SK-N-SH treated with all-trans-retinoic acid at 6 μM for 48 hours (cell line): Measurements from ENCODE around the gene CGNL1.

ENCODE experiments used
- ATAC-seq: fragments of 200-7000 bp; cut with Tn5 transposase; 3 replicates; pipeline ENCODE4 v1.9.1; 2020; ENCODE audit warnings: mild to moderate bottlenecking, moderate library complexity
- ARNTL ChIP-seq: fragments of 450-650 bp; formaldehyde crosslinking; IDR thresholded peaks from 2 replicates; pipeline ENCODE4 v1.5.0; 2020; ENCODE audit warnings: low read depth, mild to moderate bottlenecking, moderate library complexity, borderline replicate concordance
- BACH2 ChIP-seq: fragments of 250-450 bp; sonication (Bioruptor Pico); IDR thresholded peaks from 2 replicates; pipeline ENCODE4 v1.9.0; 2021; ENCODE audit warnings: mild to moderate bottlenecking, borderline replicate concordance
- CSDC2 ChIP-seq: fragments of 250-450 bp; sonication (Bioruptor Pico); IDR thresholded peaks from 2 replicates; pipeline ENCODE4 v1.5.0; 2020; ENCODE audit warnings: mild to moderate bottlenecking, moderate library complexity
- CSRNP3 ChIP-seq: fragments of 250-450 bp; sonication (Bioruptor Pico); IDR thresholded peaks from 2 replicates; pipeline ENCODE4 v1.5.1; 2021; ENCODE audit warnings: mild to moderate bottlenecking, moderate library complexity
- ESRRG ChIP-seq: fragments of 250-450 bp; sonication (Bioruptor Pico); IDR thresholded peaks from 2 replicates; pipeline ENCODE4 v1.6.1; 2021; ENCODE audit warnings: mild to moderate bottlenecking
- GLIS3 ChIP-seq: fragments of 250-450 bp; sonication (Bioruptor Pico); IDR thresholded peaks from 2 replicates; pipeline ENCODE4 v1.5.0; 2020; ENCODE audit warnings: mild to moderate bottlenecking, moderate library complexity
- ISL1 ChIP-seq: fragments of 250-450 bp; sonication (Bioruptor Pico); IDR thresholded peaks from 2 replicates; pipeline ENCODE4 v2.1.2; 2022; ENCODE audit warnings: mild to moderate bottlenecking, moderate library complexity
- OSR1 ChIP-seq: fragments of 250-450 bp; sonication (Bioruptor Pico); IDR thresholded peaks from 2 replicates; pipeline ENCODE4 v1.8.0; 2022; ENCODE audit warnings: moderate library complexity, mild to moderate bottlenecking, inconsistent platforms
- PPARA ChIP-seq: fragments of 250-450 bp; sonication (Bioruptor Pico); IDR thresholded peaks from 2 replicates; pipeline ENCODE4 v1.5.0; 2020; ENCODE audit warnings: mild to moderate bottlenecking, borderline replicate concordance
- RARB ChIP-seq: fragments of 250-450 bp; sonication (Bioruptor Pico); IDR thresholded peaks from 2 replicates; pipeline ENCODE4 v1.8.0; 2021; ENCODE audit warnings: mild to moderate bottlenecking, moderate library complexity
- SNAI2 ChIP-seq: fragments of 250-450 bp; sonication (Bioruptor Pico); IDR thresholded peaks from 2 replicates; pipeline ENCODE4 v1.5.0; 2020; ENCODE audit warnings: mild to moderate bottlenecking, moderate library complexity
- TCF4 ChIP-seq: fragments of 250-450 bp; sonication (Bioruptor Pico); IDR thresholded peaks from 2 replicates; pipeline ENCODE4 v1.8.0; 2021; ENCODE audit warnings: mild to moderate bottlenecking, moderate library complexity, borderline replicate concordance
- ZC3H10 ChIP-seq: fragments of 250-450 bp; sonication (Bioruptor Pico); IDR thresholded peaks from 2 replicates; pipeline ENCODE4 v1.5.1; 2021; ENCODE audit warnings: mild to moderate bottlenecking, moderate library complexity
- ZFP3 ChIP-seq: fragments of 250-450 bp; sonication (Bioruptor Pico); IDR thresholded peaks from 2 replicates; pipeline ENCODE4 v1.5.0; 2020; ENCODE audit warnings: mild to moderate bottlenecking, moderate library complexity
- ZFP30 ChIP-seq: fragments of 450-650 bp; formaldehyde crosslinking; IDR thresholded peaks from 2 replicates; pipeline ENCODE4 v1.5.0; 2022; ENCODE audit warnings: mild to moderate bottlenecking, moderate library complexity
- ZNF565 ChIP-seq: fragments of 450-650 bp; formaldehyde crosslinking; conservative IDR thresholded peaks from 2 replicates; pipeline ENCODE4 v1.5.0; 2020; ENCODE audit warnings: low read depth, mild to moderate bottlenecking, moderate library complexity
- ZNF70 ChIP-seq: fragments of 450-650 bp; formaldehyde crosslinking; IDR thresholded peaks from 2 replicates; pipeline ENCODE4 v1.5.0; 2020; ENCODE audit warnings: mild to moderate bottlenecking, moderate library complexity
- ZNF8 ChIP-seq: fragments of 450-650 bp; formaldehyde crosslinking; IDR thresholded peaks from 2 replicates; pipeline ENCODE4 v1.5.0; 2020; ENCODE audit warnings: mild to moderate bottlenecking, moderate library complexity
- TF ChIP-seq, protein P1 (sequence below): fragments of 250-450 bp; sonication (Bioruptor Pico); IDR thresholded peaks from 2 replicates; pipeline ENCODE4 v1.8.0; 2020; ENCODE audit warnings: mild to moderate bottlenecking, moderate library complexity, borderline replicate concordance
- TF ChIP-seq, protein P2 (sequence below): fragments of 250-450 bp; sonication (Bioruptor Pico); IDR thresholded peaks from 2 replicates; pipeline ENCODE4 v1.5.1; 2020; ENCODE audit warnings: low read depth, mild to moderate bottlenecking, moderate library complexity
- TF ChIP-seq, protein P3 (sequence below): fragments of 250-450 bp; sonication (Bioruptor Pico); IDR thresholded peaks from 2 replicates; pipeline ENCODE4 v1.8.0; 2021; ENCODE audit warnings: low read depth, mild to moderate bottlenecking, moderate library complexity, borderline replicate concordance
- TF ChIP-seq, protein P4 (sequence below): fragments of 250-450 bp; sonication (Bioruptor Pico); IDR thresholded peaks from 2 replicates; pipeline ENCODE4 v1.5.0; 2020; ENCODE audit warnings: mild to moderate bottlenecking, moderate library complexity

Gene CGNL1

DNA sequence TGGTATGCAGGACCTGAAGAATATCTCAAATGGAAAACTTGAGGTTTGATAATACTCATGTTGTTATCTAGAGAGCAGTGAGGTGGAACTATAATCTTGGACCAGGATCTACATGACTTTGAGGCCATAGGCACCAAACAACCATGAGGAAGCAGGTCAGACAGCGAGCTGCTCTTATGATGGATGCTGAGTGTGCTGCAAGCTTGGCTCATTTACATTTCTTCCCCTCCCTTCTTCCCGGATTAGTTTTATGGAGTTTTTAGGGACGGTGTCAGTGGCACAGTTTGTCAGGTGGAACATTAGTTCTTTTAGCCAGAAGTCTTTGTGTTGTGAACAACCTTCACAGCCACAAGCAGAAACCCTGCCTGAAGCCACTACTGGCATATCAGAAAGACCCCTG, 207.4 kb downstream of the CGNL1 start:
- TF ChIP-seq ZFP30 (CRISPR knock-in tag) (no peak), SNAI2 (CRISPR knock-in tag) (no peak), GLIS3 (CRISPR knock-in tag) (no peak), ZNF565 (no peak), ZFP3 (CRISPR knock-in tag) (no peak), ZC3H10 (CRISPR knock-in tag) (no peak), OSR1 (no peak), RARB (no peak), CSRNP3 (no peak), TCF4 (CRISPR knock-in tag) (no peak)
- TF ChIP-seq, protein P1, sequence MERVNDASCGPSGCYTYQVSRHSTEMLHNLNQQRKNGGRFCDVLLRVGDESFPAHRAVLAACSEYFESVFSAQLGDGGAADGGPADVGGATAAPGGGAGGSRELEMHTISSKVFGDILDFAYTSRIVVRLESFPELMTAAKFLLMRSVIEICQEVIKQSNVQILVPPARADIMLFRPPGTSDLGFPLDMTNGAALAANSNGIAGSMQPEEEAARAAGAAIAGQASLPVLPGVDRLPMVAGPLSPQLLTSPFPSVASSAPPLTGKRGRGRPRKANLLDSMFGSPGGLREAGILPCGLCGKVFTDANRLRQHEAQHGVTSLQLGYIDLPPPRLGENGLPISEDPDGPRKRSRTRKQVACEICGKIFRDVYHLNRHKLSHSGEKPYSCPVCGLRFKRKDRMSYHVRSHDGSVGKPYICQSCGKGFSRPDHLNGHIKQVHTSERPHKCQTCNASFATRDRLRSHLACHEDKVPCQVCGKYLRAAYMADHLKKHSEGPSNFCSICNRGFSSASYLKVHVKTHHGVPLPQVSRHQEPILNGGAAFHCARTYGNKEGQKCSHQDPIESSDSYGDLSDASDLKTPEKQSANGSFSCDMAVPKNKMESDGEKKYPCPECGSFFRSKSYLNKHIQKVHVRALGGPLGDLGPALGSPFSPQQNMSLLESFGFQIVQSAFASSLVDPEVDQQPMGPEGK, result no peak
- TF ChIP-seq, protein P2, sequence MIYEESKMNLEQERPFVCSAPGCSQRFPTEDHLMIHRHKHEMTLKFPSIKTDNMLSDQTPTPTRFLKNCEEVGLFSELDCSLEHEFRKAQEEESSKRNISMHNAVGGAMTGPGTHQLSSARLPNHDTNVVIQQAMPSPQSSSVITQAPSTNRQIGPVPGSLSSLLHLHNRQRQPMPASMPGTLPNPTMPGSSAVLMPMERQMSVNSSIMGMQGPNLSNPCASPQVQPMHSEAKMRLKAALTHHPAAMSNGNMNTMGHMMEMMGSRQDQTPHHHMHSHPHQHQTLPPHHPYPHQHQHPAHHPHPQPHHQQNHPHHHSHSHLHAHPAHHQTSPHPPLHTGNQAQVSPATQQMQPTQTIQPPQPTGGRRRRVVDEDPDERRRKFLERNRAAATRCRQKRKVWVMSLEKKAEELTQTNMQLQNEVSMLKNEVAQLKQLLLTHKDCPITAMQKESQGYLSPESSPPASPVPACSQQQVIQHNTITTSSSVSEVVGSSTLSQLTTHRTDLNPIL (CRISPR knock-in tag), result no peak
- TF ChIP-seq, protein P3, sequence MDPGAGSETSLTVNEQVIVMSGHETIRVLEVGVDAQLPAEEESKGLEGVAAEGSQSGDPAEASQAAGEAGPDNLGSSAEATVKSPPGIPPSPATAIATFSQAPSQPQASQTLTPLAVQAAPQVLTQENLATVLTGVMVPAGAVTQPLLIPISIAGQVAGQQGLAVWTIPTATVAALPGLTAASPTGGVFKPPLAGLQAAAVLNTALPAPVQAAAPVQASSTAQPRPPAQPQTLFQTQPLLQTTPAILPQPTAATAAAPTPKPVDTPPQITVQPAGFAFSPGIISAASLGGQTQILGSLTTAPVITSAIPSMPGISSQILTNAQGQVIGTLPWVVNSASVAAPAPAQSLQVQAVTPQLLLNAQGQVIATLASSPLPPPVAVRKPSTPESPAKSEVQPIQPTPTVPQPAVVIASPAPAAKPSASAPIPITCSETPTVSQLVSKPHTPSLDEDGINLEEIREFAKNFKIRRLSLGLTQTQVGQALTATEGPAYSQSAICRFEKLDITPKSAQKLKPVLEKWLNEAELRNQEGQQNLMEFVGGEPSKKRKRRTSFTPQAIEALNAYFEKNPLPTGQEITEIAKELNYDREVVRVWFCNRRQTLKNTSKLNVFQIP (CRISPR knock-in tag), result no peak
- no peak for ATAC-seq

GRCh38 chr15:57586661-57587424, 210.5 kb downstream of the CGNL1 start:
- no peak for ATAC-seq
- TF ChIP-seq, protein P2 (CRISPR knock-in tag), result no peak
- no peak for TF ChIP-seq SNAI2 (CRISPR knock-in tag)

GRCh38 chr15:57589281-57589680, 213.0 kb downstream of the CGNL1 start:
- ATAC-seq, result no peak
- TF ChIP-seq BACH2 (CRISPR knock-in tag) (no peak), GLIS3 (CRISPR knock-in tag) (no peak), CSRNP3 (no peak), OSR1 (no peak), ZFP30 (CRISPR knock-in tag) (no peak), ZNF8 (no peak), RARB (no peak), ZNF565 (no peak), PPARA (CRISPR knock-in tag) (no peak), ISL1 (no peak), ESRRG (CRISPR knock-in tag) (no peak), ZNF70 (no peak), CSDC2 (CRISPR knock-in tag) (no peak), ARNTL (CRISPR knock-in tag) (no peak)
- TF ChIP-seq, protein P1, result no peak
- TF ChIP-seq, protein P4, sequence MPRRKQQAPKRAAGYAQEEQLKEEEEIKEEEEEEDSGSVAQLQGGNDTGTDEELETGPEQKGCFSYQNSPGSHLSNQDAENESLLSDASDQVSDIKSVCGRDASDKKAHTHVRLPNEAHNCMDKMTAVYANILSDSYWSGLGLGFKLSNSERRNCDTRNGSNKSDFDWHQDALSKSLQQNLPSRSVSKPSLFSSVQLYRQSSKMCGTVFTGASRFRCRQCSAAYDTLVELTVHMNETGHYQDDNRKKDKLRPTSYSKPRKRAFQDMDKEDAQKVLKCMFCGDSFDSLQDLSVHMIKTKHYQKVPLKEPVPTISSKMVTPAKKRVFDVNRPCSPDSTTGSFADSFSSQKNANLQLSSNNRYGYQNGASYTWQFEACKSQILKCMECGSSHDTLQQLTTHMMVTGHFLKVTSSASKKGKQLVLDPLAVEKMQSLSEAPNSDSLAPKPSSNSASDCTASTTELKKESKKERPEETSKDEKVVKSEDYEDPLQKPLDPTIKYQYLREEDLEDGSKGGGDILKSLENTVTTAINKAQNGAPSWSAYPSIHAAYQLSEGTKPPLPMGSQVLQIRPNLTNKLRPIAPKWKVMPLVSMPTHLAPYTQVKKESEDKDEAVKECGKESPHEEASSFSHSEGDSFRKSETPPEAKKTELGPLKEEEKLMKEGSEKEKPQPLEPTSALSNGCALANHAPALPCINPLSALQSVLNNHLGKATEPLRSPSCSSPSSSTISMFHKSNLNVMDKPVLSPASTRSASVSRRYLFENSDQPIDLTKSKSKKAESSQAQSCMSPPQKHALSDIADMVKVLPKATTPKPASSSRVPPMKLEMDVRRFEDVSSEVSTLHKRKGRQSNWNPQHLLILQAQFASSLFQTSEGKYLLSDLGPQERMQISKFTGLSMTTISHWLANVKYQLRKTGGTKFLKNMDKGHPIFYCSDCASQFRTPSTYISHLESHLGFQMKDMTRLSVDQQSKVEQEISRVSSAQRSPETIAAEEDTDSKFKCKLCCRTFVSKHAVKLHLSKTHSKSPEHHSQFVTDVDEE (CRISPR knock-in tag), result no peak
- TF ChIP-seq, protein P2 (CRISPR knock-in tag), result no peak
